ENCODE results near the gene CYP21A2.
"Not testable (repeated sequence)": the region's sequence is repeated elsewhere in the genome, so short reads cannot be mapped to it uniquely, and the experiment has no call there.

Gene CYP21A2

DNA sequence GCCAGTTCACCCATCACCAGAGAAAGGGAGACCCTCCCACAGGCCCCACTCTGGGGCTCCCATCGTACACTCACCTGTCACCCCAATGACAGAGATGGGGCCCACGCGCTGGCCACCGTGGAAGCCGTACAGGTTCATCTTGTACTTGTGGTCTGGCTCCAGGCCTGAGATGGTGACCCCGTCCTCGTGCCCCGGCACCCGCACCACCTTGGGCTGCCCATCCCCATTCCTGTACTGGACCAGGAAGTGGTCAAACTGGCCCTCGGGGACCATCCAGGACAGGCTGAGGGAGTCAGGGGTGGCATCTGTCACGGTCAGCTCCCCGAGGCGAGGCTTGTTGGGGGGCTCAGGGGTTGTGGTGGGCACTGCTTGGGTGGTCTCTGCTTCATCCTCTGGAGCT, 15.1 kb downstream of the CYP21A2 start:
- DNase-seq (ENCODE audit: low read depth in 2 of 2), result not testable (repeated sequence)

DNA sequence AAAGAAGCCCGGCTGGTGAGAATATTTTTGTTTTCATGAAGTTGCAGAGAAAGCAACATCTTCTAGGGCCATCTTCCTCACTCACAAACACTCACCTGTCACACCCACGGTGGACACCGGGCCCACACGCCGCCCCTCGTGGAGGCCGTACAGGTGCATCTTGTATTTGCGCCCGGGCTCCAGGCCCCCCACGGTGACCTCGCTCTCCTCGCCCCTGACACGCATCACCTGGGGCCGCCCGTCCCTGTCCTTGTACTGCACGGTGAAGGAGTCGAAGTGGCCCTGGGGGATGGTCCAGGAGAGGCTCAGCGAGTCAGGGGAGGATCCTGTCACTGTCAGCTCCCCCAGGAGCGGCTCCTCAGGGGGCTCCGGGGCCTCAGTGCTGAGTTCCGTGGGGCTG, 17.5 kb downstream of the CYP21A2 start:
- DNase-seq (ENCODE audit: low read depth in 2 of 2), result not testable (repeated sequence)

GRCh38 chr6:32056254-32056653, 18.0 kb downstream of the CYP21A2 start:
- no peak for DNase-seq (ENCODE audit: low read depth in 2 of 2)

DNA sequence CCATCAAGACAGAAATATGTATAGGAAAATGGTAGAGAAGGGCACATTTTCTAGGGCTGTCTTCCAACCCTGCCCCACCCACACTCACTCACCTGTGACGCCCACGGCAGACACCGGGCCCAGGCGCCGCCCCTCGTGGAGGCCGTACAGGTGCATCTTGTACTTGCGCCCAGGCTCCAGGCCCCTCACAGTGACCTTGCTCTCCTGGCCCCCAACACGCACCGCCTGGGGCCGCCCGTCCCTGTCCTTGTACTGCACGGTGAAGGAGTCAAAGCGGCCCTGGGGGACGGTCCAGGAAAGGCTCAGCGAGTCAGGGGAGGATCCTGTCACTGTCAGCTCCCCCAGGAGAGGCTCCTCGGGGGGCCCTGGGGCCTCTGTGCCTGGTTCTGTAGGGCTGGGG, 19.8 kb downstream of the CYP21A2 start:
- DNase-seq (ENCODE audit: low read depth in 2 of 2), result no peak

GRCh38 chr6:32058511-32058963, 20.3 kb downstream of the CYP21A2 start:
- DNase-seq (ENCODE audit: low read depth in 2 of 2), result no peak

GRCh38 chr6:32060966-32061655, 22.9 kb downstream of the CYP21A2 start:
- no peak for DNase-seq (ENCODE audit: low read depth in 2 of 2)

DNA sequence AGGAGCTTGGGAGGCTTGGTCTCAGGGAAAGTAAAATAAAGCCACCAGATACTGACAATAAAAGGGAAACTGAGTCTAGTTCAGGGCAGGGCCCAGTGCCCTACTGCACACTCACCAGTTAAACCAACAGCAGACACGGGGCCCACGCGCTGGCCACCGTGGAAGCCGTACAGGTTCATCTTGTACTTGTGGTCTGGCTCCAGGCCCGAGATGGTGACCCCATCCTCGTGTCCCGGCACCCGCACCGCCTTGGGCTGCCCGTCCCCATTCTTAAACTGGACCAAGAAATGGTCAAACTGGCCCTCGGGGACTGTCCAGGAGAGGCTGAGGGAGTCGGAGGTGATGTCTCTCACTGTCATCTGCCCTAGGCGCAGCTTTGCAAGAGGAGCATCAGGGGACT, 26.5 kb downstream of the CYP21A2 start:
- DNase-seq (ENCODE audit: low read depth in 2 of 2), result no peak

DNA sequence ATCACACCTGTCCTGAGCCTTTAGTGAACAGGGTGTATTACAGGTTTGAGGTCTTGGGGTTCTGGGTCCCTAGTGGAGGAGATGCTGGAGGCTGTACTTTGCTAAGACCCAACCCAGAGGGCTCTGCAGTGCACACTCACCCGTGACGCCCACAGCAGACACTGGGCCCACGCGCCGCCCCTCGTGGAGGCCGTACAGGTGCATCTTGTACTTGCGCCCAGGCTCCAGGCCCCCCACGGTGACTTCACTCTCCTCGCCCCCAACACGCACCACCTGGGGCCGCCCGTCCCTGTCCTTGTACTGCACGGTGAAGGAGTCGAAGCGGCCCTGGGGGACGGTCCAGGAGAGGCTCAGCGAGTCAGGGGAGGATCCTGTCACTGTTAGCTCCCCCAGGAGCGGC, 29.3 kb downstream of the CYP21A2 start:
- not testable (repeated sequence) for DNase-seq (ENCODE audit: low read depth in 2 of 2)

GRCh38 chr6:32068315-32068714, 30.1 kb downstream of the CYP21A2 start:
- DNase-seq (ENCODE audit: low read depth in 2 of 2), result not testable (repeated sequence)

DNA sequence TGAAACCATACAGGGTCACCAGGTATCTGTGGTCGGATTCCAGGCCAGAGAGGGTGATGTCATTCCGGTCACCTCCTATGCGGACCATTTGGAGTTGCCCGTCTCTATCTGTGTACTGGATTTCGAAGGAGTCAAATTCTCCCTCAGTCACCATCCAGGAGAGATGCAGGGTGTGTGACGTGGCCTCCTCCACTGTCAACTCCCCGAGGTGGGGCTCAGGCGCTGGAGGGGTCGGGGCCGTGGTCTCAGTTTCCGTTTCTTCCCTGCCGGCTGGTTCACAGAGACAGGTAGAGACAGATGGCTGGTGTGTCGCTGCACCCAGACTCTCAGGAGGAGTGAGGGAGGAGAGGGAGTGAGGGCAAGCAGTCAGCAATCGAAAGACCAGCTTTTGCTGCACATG, 30.7 kb downstream of the CYP21A2 start:
- DNase-seq (ENCODE audit: low read depth in 2 of 2), result no peak

DNA sequence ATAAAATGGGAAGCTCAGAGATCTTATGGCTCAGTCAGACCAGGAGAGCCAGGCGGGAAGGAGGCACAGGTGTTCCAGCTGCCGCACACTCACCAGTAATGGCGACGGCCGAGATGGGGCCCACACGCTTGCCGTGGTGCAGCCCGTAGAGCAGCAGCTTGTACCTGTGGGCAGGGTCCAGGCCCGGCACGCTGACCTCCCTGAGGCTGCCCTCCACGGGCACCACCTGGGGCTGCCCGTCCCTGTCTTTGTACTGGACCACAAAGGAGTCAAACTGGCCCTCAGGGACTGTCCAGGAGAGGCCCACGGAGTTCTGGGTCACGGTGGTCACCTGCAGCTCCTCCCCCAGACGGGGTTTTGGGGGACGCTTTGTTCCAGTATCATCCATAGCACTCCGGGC, 31.2 kb downstream of the CYP21A2 start:
- no peak for DNase-seq (ENCODE audit: low read depth in 2 of 2)

GRCh38 chr6:32069878-32070515, 31.8 kb downstream of the CYP21A2 start:
- no peak for DNase-seq (ENCODE audit: low read depth in 2 of 2)

DNA sequence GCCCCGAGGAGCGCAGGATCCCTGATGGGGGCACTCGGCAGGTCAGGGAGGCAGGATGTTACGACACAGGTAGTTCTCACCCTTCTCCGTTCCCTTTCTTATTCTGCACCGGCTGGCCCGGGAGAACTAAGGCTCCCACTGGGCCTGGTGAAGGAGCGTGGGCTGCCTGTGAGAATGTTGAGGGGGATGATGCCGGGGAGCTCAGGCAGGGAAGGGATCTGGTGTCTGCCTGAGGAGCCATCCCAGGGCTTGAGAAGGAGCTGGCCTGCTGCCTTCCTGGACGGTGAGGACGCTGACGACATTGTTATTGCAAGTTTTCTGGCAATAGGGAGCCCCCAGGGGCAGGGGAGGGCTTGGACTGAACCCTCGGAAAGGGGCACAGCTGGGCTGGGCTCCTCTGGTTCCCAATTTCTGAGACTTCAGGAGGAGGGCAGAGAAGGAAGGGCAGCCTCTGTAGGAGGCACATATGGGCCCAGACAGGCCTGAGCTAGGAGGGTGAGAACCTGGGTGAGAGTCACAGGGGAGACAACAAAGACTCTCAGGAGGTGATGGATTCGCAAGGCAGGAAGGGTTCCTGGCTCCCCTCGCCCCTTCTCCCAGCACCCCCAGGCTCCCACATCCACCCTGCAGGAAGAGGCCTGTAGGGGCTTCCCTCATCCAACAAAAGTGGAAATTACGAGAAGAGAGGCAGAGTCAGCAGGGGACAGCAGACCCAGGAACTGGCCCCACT, 32.8 kb downstream of the CYP21A2 start:
- DNase-seq (ENCODE audit: low read depth in 2 of 2), result no peak

GRCh38 chr6:32073101-32073500, 34.9 kb downstream of the CYP21A2 start:
- no peak for DNase-seq (ENCODE audit: low read depth in 2 of 2)

GRCh38 chr6:32073613-32074012, 35.4 kb downstream of the CYP21A2 start:
- no peak for DNase-seq (ENCODE audit: low read depth in 2 of 2)

GRCh38 chr6:32074996-32075532, 36.8 kb downstream of the CYP21A2 start:
- no peak for DNase-seq (ENCODE audit: low read depth in 2 of 2)

GRCh38 chr6:32075781-32076180, 37.6 kb downstream of the CYP21A2 start:
- DNase-seq (ENCODE audit: low read depth in 2 of 2), result no peak

DNA sequence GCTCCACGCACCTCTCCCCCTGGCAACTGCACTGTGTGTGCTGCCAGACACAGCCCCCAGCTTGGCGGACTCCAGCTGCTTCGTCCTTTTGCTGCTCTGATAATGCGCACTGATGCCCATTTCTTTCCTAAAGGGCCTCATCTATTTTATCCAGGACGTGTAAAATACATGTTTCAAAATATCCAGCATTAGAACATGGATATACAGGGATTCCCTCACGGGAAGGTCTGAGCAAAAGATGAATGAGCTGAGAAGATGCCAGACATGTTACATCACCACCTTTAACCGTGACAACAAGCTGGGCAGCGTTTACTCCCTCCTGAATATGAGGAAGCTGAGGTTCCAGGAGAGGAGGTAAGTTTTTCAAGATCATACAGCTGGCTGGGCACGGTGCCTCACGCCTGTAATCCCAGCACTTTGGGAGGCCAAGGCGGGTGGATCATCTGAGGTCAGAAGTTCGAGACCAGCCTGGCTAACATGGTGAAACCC, 38.1 kb downstream of the CYP21A2 start:
- no peak for DNase-seq (ENCODE audit: low read depth in 2 of 2)

DNA sequence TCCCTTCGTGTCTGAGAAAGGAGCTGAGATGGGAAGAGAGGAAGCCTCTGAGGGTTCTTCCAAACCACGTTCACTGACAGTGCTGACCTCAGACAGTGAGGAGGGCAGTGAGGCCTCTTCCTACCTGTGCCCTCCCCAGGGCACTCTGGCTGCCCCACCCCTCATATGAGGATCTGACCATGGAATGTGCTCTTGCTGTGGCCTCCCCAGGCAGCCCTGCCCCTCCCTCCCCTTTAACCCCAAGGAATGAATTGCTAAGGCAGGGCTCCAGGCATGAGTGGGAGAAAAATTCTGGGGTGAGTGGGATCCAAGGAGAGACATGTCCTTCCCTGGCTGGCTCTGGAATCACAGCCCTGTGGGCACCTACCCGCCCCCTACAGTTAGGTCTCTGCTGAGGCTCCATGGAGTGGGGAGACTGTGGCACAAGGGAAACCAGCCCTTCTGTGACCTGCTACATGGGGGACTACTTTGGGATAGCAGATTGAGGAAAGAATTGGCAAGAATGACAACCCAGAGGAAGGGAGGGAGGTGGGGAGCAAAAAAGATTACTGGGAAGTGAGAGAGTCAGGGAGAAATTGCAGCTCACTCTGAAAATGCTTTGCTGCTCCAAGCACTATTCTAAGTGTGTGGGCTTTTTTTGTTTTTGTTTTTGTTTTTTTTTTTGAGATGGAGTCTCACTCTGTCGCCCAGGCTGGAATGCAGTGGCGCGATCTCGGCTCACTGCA, 41.5 kb downstream of the CYP21A2 start:
- DNase-seq (ENCODE audit: low read depth in 2 of 2), result no peak

DNA sequence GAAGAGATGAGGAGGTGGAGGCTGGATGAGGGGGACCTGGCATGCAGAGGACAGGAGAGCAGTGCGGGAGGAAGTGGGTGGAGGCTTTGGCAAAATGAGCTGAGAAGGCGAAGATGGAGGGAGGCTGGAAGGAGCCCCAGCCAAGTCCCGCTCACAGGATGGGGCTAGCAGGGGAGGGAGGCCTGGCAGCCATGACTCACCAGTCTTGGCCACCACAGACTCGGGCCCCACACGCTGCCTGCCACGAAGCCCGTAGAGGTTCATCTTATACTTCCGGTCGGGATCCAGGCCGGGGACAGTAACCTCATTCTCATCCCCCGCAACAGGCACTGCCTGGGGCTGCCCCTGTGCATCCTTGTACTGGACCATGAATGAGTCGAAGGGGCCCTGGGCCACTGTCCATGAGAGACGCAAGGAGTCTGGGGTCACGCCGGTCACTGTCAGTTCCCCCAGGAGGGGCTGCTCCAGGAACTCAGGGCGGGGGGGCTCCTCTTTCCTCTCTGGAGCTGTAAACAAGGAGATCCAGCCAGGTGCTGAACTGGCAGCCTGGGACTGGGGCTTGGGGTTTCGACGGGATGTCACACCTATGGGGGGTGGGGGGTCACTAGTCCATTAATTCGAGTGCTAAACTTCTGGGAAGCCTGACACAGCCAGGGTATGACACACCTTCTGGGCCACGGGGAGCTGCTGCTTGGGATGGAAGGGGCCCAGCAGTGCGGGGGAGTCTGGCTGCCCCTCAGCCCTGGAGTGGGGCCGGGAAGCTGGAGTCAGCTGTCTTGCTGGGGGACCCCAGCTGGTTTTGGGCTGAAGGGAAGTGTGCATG, 43.2 kb downstream of the CYP21A2 start:
- no peak for DNase-seq (ENCODE audit: low read depth in 2 of 2)

DNA sequence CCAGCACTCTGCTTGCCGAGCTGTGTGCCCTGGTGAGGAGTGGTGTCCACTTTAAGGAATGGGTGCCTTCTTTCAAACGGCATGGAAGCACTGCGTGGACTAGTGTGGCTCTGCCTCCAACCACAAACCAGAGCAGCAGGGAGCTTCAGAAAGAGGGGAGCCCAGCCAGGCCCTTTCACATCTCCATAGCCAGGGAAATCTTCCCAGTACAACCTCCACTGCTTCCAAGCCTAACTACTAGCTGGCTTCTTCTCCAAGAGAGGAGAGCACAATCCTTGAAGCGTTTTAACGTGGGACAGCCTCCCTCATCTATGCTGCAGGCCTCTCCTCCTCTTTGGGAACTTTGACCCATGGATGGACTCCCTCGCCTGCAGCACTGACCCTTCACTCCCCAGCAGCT, 44.3 kb downstream of the CYP21A2 start:
- no peak for DNase-seq (ENCODE audit: low read depth in 2 of 2)
